ENCODE data around the gene GPR34. TPM values are rescaled to one million over a fixed set of nuclear protein-coding genes. Genes with fewer than 3 reads are reported as not detected.

Gene GPR34
- total RNA-seq, 1 donor from 2014 or later = not detected

- H3K9me3 Mint-ChIP-seq = peaks cover 20% of the 10 kb centered on the region
- no peak for TF ChIP-seq CTCF (IDR thresholded peaks at IDR 0.05; ENCODE audit: unreplicated experiment)
Measured at GRCh38 chrX:41739871-41740270, 51.1 kb downstream of the GPR34 start.

More at GRCh38 chrX:41739871-41740270, 51.1 kb downstream of the GPR34 start:
- no peak overlapping the region for H3K4me3 Mint-ChIP-seq
- H3K27me3 Mint-ChIP-seq (ENCODE audit: low read depth) = no peaks in the 10 kb centered on the region
- no peak overlapping the region for H3K27ac Mint-ChIP-seq
- H3K36me3 Mint-ChIP-seq = peaks cover 11% of the 10 kb centered on the region
- DNase-seq (ENCODE audit: low spot score in 2 of 2, unreplicated experiment in 2 of 2) = no peak
- no peaks in the 10 kb centered on the region for H3K4me1 Mint-ChIP-seq

Other genes starting within 250 kb of the GPR34 start
- gene NYX, start 241.6 kb upstream of the GPR34 start, total RNA-seq = not detected in 3 replicates
- gene GPR82, start 35.2 kb downstream of the GPR34 start, total RNA-seq = not detected in 3 replicates
- 61.6 to 70.3 TPM (median 63.8 TPM) in 3 replicates for gene CASK, start 234.6 kb downstream of the GPR34 start, total RNA-seq